SK-N-SH (cell line): ENCODE results near the gene LY6G6D. TPM values are rescaled to one million over a fixed set of nuclear protein-coding genes. Genes with fewer than 3 reads are reported as not detected.

Experiments
- CTCF ChIA-PET: fragments of 300-600, 350-600 bp; formaldehyde crosslinking; extraction: SDS; loops from one replicate; lab custom pipeline; 2021; lab: Yijun Ruan, JAX
- POLR2A ChIA-PET: fragments of 350-600 bp; sonication (Branson Sonifier 250); formaldehyde crosslinking; extraction: SDS; loops from one replicate; lab custom pipeline; 2020; ENCODE audit warnings: antibody characterized with exemption, inconsistent platforms; lab: Yijun Ruan, JAX
- DNase-seq: peaks from one replicate; pipeline ENCODE4 v3.0.0; 2012
- H2AFZ ChIP-seq: fragments of 200-600 bp; sonication (generic); 2 replicates; pipeline ENCODE4 v1.8.1; 2016; ENCODE audit warnings: antibody characterized with exemption, mild to moderate bottlenecking, low read depth
- H3F3A ChIP-seq: fragments of 200-600 bp; sonication (generic); replicated peaks from 2 replicates; pipeline ENCODE3; 2016; ENCODE audit warnings: antibody characterized with exemption, mild to moderate bottlenecking; ENCODE audit not compliant: insufficient read depth
- H3K27ac ChIP-seq, 2 experiments: fragments of 200-500 bp in 1 of 2; fragments of 200-600 bp in 1 of 2; sonication (Bioruptor generic) in 1 of 2; sonication (generic), shearing (Covaris generic) in 1 of 2; 2 replicates each; pipeline versions ENCODE4 v1.5.1 to v1.6.1; 2014 to 2016; ENCODE audit warnings: low read depth in 2 of 2, inconsistent platforms in 1 of 2, low read length in 1 of 2, mild to moderate bottlenecking in 1 of 2, mixed read lengths in 1 of 2
- H3K27me3 ChIP-seq: fragments of 200-600 bp; sonication (generic), shearing (Covaris generic); 2 replicates; pipeline ENCODE4 v1.6.1; 2016; ENCODE audit warnings: mixed run types; ENCODE audit not compliant: insufficient read depth
- H3K36me3 ChIP-seq, 2 experiments: fragments of 200-500 bp in 1 of 2; fragments of 200-600 bp in 1 of 2; sonication (Bioruptor generic) in 1 of 2; sonication (generic) in 1 of 2; replicated peaks in 1 of 2; 2 replicates each; pipeline versions ENCODE3 to v1.5.1; 2014 to 2016; ENCODE audit warnings: low read length in 1 of 2, mild to moderate bottlenecking in 1 of 2; ENCODE audit not compliant: insufficient read depth in 2 of 2, control insufficient read depth in 1 of 2
- H3K4me1 ChIP-seq, 2 experiments: fragments of 200-500 bp in 1 of 2; fragments of 200-600 bp in 1 of 2; sonication (Bioruptor generic) in 1 of 2; sonication (generic), shearing (Covaris generic) in 1 of 2; 2 replicates each; pipeline versions ENCODE4 v1.5.1 to v1.6.1; 2014 to 2016; ENCODE audit warnings: low read depth in 1 of 2, low read length in 1 of 2, mixed run types in 1 of 2; ENCODE audit not compliant: insufficient read depth in 2 of 2, control insufficient read depth in 1 of 2
- H3K4me2 ChIP-seq: fragments of 200-600 bp; sonication (generic), shearing (Covaris generic); 2 replicates; pipeline ENCODE4 v1.6.1; 2017; ENCODE audit warnings: mixed run types
- H3K4me3 ChIP-seq, 2 experiments: fragments of 200-500 bp in 1 of 2; fragments of 200-600 bp in 1 of 2; sonication (Bioruptor generic) in 1 of 2; sonication (generic), shearing (Covaris generic) in 1 of 2; 2 replicates each; pipeline versions ENCODE4 v1.5.1 to v1.8.1; 2014 to 2016; ENCODE audit warnings: low read depth in 2 of 2, inconsistent platforms in 1 of 2, low read length in 1 of 2, mild to moderate bottlenecking in 1 of 2, mixed read lengths in 1 of 2, moderate library complexity in 1 of 2
- H3K79me2 ChIP-seq: fragments of 200-600 bp; sonication (generic); 2 replicates; pipeline ENCODE4 v1.8.1; 2017; ENCODE audit warnings: mild to moderate bottlenecking; ENCODE audit not compliant: insufficient read depth
- H3K9ac ChIP-seq: fragments of 200-600 bp; sonication (generic); 2 replicates; pipeline ENCODE4 v1.6.1; 2017; ENCODE audit warnings: mixed run types
- H3K9me2 ChIP-seq: fragments of 200-600 bp; sonication (generic); 2 replicates; pipeline ENCODE4 v1.6.1; 2017; ENCODE audit warnings: mixed run types
- H3K9me3 ChIP-seq: fragments of 200-600 bp; sonication (generic); 2 replicates; pipeline ENCODE4 v1.6.1; 2017; ENCODE audit warnings: mixed run types, mild to moderate bottlenecking, moderate library complexity
- H4K20me1 ChIP-seq: fragments of 200-600 bp; sonication (generic); 2 replicates; pipeline ENCODE4 v1.6.1; 2017; ENCODE audit warnings: mild to moderate bottlenecking, mixed run types; ENCODE audit not compliant: insufficient read depth
- CHD2 ChIP-seq: fragments of 150-350 bp; IDR thresholded peaks from 2 replicates; pipeline ENCODE4 v1.6.1; 2018; ENCODE audit warnings: low read length; ENCODE audit not compliant: partially characterized antibody
- CTCF ChIP-seq: fragments of 200-600 bp; sonication (generic); IDR thresholded peaks from 2 replicates; pipeline ENCODE4 v1.6.1; 2017; ENCODE audit warnings: antibody characterized with exemption, mild to moderate bottlenecking, moderate library complexity
- EP300 ChIP-seq, 2 experiments: IDR thresholded peaks; 2 replicates each; pipeline versions ENCODE4 v1.4.0 to v1.6.1; 2012; ENCODE audit warnings: borderline replicate concordance in 1 of 2, low read depth in 1 of 2, low read length in 1 of 2
- EZH2phosphoT487 ChIP-seq: fragments of 200-600 bp; sonication (generic); IDR thresholded peaks from 2 replicates; pipeline ENCODE4 v1.6.1; 2017; ENCODE audit warnings: low read depth, mixed run types, mild to moderate bottlenecking, antibody characterized with exemption, moderate library complexity, borderline replicate concordance
- FOXM1 ChIP-seq: IDR thresholded peaks from 2 replicates; pipeline ENCODE4 v1.4.0; 2012; ENCODE audit warnings: low read depth, mild to moderate bottlenecking
- JUND ChIP-seq: IDR thresholded peaks from 2 replicates; pipeline ENCODE4 v1.4.0; 2012
- NRF1 ChIP-seq: IDR thresholded peaks from 2 replicates; pipeline ENCODE4 v1.6.1; 2012; ENCODE audit warnings: low read depth, mild to moderate bottlenecking, low read length
- POLR2AphosphoS5 ChIP-seq: IDR thresholded peaks from 2 replicates; pipeline ENCODE4 v1.6.1; 2012; ENCODE audit warnings: low read depth, low read length
- RAD21 ChIP-seq: IDR thresholded peaks from 2 replicates; pipeline ENCODE4 v1.6.1; 2012; ENCODE audit warnings: mild to moderate bottlenecking, low read length
- RXRA ChIP-seq: IDR thresholded peaks from 2 replicates; pipeline ENCODE4 v1.4.0; 2012; ENCODE audit warnings: low read depth, mild to moderate bottlenecking, borderline replicate concordance
- TAF1 ChIP-seq: IDR thresholded peaks from 2 replicates; pipeline ENCODE4 v1.6.1; 2012; ENCODE audit warnings: low read depth, mild to moderate bottlenecking, low read length, moderate library complexity, borderline replicate concordance
- YY1 ChIP-seq: IDR thresholded peaks from 2 replicates; pipeline ENCODE4 v1.4.0; 2012; ENCODE audit warnings: low read depth, mild to moderate bottlenecking
- ZBTB33 ChIP-seq: IDR thresholded peaks from 2 replicates; pipeline ENCODE4 v1.4.0; 2012; ENCODE audit warnings: low read depth, borderline replicate concordance
- WGBS: methylation state at CpG from one replicate; pipeline ENCODE4 v1.1.6; 2017; ENCODE audit warnings: low lambda C conversion rate; 5-methylcytosine and 5-hydroxymethylcytosine counted together
- polyA plus RNA-seq, 3 experiments: library from polyadenylated mRNA; depleted of rRNA; stranded (reverse); fragments of >200 nt; gene quantifications; 2 replicates each; pipeline ENCODE4 v1.2.3, GENCODE V29; 2012

Gene LY6G6D, protein sequence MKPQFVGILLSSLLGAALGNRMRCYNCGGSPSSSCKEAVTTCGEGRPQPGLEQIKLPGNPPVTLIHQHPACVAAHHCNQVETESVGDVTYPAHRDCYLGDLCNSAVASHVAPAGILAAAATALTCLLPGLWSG
- not detected in 2 replicates for polyA plus RNA-seq (2012; rRNA removed)
- polyA plus RNA-seq (2012; cell fraction: cytosol; rRNA removed) = not detected in 2 replicates
- not detected in 2 replicates for polyA plus RNA-seq (2012; cell fraction: nucleus; rRNA removed)

DNA sequence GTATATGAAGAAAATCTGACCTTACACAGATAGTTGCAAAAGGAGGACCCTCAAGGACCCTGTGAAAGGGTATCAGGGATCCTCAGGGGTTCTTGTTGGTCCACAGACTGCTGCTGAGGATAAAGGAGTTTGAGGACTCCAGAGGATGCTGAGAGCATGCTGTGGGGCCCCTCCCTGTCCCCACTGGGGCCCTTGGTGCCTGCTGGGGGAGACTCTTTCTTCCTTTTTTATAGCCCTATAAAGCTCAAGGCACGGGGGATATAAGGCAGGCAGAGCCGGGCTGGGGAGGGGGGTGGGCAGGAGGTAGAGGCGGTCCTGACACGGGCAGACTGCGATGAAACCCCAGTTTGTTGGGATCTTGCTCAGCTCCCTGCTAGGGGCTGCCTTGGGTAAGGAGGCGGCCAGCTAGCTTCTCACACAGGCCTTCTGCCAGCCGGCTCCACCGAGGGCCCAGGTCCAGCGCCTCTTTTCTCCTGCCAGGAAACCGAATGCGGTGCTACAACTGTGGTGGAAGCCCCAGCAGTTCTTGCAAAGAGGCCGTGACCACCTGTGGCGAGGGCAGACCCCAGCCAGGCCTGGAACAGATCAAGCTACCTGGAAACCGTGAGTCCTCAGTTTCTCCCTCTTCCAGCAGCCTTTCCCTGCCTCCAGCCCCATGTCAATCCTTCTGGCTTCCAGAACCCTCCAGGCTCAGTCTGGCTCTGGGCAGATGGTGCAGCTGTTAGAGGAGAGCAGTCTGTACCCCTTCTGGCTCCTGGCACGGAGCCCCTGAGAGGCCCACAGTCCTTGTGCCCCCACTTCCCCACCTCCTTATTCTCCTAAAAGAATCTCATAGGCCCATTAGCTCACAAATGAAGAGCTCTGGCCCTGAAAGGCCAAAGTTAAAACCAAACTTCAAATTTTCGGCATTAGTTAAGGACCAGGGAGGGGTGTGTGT, at the start of gene LY6G6D:
Gene LY6G6D, plus strand, starts transcription at position 327 of the 937 bp plus-strand sequence. Its CDS starts 8 bp downstream, at position 335.
- 83% methylated on average over 3 of the region's 16 CpGs for WGBS
- TF ChIP-seq NRF1 (no peak), YY1 (no peak), TAF1 (no peak), FOXM1 (no peak), RXRA (no peak), CTCF (no peak), EP300 (IDR thresholded peaks at IDR 0.05; ENCODE audit: borderline replicate concordance in 1 of 2, low read depth in 1 of 2, low read length in 1 of 2) (no peak), RAD21 (no peak), CHD2 (no peak), EZH2phosphoT487 (no peak), ZBTB33 (no peak), POLR2AphosphoS5 (no peak), JUND (no peak)
- no peaks in the 10 kb centered on the region for H4K20me1 ChIP-seq
- no peak within 1 kb of the TSS for H3K4me3 ChIP-seq
- no peaks in the 10 kb centered on the region for H3K36me3 ChIP-seq
- no peaks in the 10 kb centered on the region for H3K4me1 ChIP-seq
- no peak for DNase-seq
- no peak within 1 kb of the TSS for H3K4me2 ChIP-seq
- POLR2A ChIA-PET = interaction anchor here (1.0 kb wide), 1 partner anchor 14 kb away, joined by 3 read pairs; the partner anchor contains the start of gene DDAH2
- H3K27ac ChIP-seq = no peak within 1 kb of the TSS
- no peaks in the 10 kb centered on the region for H3K9me3 ChIP-seq
- H3F3A ChIP-seq = peaks cover 3% of the 10 kb centered on the region
- CTCF ChIA-PET = interaction anchor here (1.1 to 1.5 kb wide), 3 partner anchors 9 to 14 kb away, joined by 3 to 4 read pairs (median 3); no protein-coding TSS in a partner anchor
- no peaks in the 10 kb centered on the region for H3K9me2 ChIP-seq
- H3K79me2 ChIP-seq = no peaks in the 10 kb centered on the region
- H3K9ac ChIP-seq = no peak within 1 kb of the TSS
- H2AFZ ChIP-seq = no peak within 1 kb of the TSS
- no peaks in the 10 kb centered on the region for H3K27me3 ChIP-seq
